Right hindlimb (tissue), 1 donor: ENCODE measurements around the gene GSG1L.

ENCODE experiments used
- DNase-seq: peaks from one replicate; pipeline ENCODE4 v3.0.0-alpha.2; 2018

GSG1L gene

GRCh38 chr16:27767971-27768591 lies 295.4 kb downstream of the GSG1L start:
- no peak for DNase-seq

GRCh38 chr16:27767081-27767480 lies 296.4 kb downstream of the GSG1L start:
- no peak for DNase-seq

- no peak for DNase-seq
These were observed 297.1 kb downstream of the GSG1L start for GRCh38 chr16:27766236-27766925.

- DNase-seq = no peak
These were observed 298.4 kb downstream of the GSG1L start for GRCh38 chr16:27764869-27765675.

GRCh38 chr16:27764427-27764826 lies 299.1 kb downstream of the GSG1L start:
- no peak for DNase-seq

GRCh38 chr16:27762441-27762840 lies 301.1 kb downstream of the GSG1L start:
- DNase-seq = no peak

- no peak for DNase-seq
These were observed 301.7 kb downstream of the GSG1L start for GRCh38 chr16:27761816-27762215.

- DNase-seq = no peak
These were observed 302.7 kb downstream of the GSG1L start for GRCh38 chr16:27760789-27761176.

- DNase-seq = no peak
These were observed 303.3 kb downstream of the GSG1L start for GRCh38 chr16:27759967-27760788.

- no peak for DNase-seq
These were observed 304.1 kb downstream of the GSG1L start for GRCh38 chr16:27759301-27759871.

GRCh38 chr16:27758544-27758943 lies 305.0 kb downstream of the GSG1L start:
- DNase-seq = no peak

GRCh38 chr16:27756206-27756970 lies 307.1 kb downstream of the GSG1L start:
- no peak for DNase-seq

GRCh38 chr16:27754788-27755690 lies 308.5 kb downstream of the GSG1L start:
- no peak for DNase-seq

GRCh38 chr16:27753563-27753962 lies 310.0 kb downstream of the GSG1L start:
- DNase-seq = no peak

- DNase-seq = no peak
These were observed 311.3 kb downstream of the GSG1L start for GRCh38 chr16:27752241-27752640.

- no peak for DNase-seq
These were observed 311.8 kb downstream of the GSG1L start for GRCh38 chr16:27751676-27752075.

- no peak for DNase-seq
These were observed 312.3 kb downstream of the GSG1L start for GRCh38 chr16:27751233-27751632.

GRCh38 chr16:27749946-27750345 lies 313.6 kb downstream of the GSG1L start:
- DNase-seq = no peak

- DNase-seq = no peak
These were observed 314.0 kb downstream of the GSG1L start for GRCh38 chr16:27749547-27749875.

- no peak for DNase-seq
These were observed 314.5 kb downstream of the GSG1L start for GRCh38 chr16:27748868-27749546.
